Esophagus squamous epithelium (tissue), 4 donors: ENCODE data around the gene SPATA9.

Experiments used
- POLR2A ChIP-seq, 4 donors: fragments of 450-650 bp; IDR thresholded peaks; one replicate each; pipeline ENCODE4 v1.6.1; 2017; ENCODE audit warnings: antibody characterized with exemption in 4 of 4, mild to moderate bottlenecking in 4 of 4, moderate library complexity in 3 of 4
- TF ChIP-seq, protein P1 (sequence below), 6 experiments: fragments of 450-650 bp in 4 of 6; fragments of 200-600 bp in 2 of 6; sonication (generic) in 2 of 6; IDR thresholded peaks; one replicate each; pipeline ENCODE4 v1.5.1; 2016 to 2019; ENCODE audit warnings: antibody characterized with exemption in 6 of 6, mild to moderate bottlenecking in 4 of 6, moderate library complexity in 4 of 6

GRCh38 chr5:95704150-95704549 lies 21.4 kb upstream of the SPATA9 start:
- TF ChIP-seq, protein P1, sequence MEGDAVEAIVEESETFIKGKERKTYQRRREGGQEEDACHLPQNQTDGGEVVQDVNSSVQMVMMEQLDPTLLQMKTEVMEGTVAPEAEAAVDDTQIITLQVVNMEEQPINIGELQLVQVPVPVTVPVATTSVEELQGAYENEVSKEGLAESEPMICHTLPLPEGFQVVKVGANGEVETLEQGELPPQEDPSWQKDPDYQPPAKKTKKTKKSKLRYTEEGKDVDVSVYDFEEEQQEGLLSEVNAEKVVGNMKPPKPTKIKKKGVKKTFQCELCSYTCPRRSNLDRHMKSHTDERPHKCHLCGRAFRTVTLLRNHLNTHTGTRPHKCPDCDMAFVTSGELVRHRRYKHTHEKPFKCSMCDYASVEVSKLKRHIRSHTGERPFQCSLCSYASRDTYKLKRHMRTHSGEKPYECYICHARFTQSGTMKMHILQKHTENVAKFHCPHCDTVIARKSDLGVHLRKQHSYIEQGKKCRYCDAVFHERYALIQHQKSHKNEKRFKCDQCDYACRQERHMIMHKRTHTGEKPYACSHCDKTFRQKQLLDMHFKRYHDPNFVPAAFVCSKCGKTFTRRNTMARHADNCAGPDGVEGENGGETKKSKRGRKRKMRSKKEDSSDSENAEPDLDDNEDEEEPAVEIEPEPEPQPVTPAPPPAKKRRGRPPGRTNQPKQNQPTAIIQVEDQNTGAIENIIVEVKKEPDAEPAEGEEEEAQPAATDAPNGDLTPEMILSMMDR (IDR thresholded peaks at IDR 0.05) = no peak
- TF ChIP-seq POLR2A (IDR thresholded peaks at IDR 0.05) = no peak
